IMR-90 (cell line): ENCODE data around the gene DENND2D. TPM values are rescaled to one million over a fixed set of nuclear protein-coding genes. Genes with fewer than 3 reads are reported as not detected.

Source experiments
- ATAC-seq: fragments of 200-7000 bp; cut with Tn5 transposase; 2 replicates; pipeline ENCODE4 v1.9.1; 2020; ENCODE audit warnings: low read depth, mild to moderate bottlenecking, moderate library complexity
- BruUV-seq: library from RNA; stranded (reverse); fragments of 400-500 nt; replicated peaks from 2 replicates; lab custom pipeline; 2021; lab: Mats Ljungman, UMichigan
- CTCF ChIA-PET: fragments of 300-600 bp; formaldehyde crosslinking; extraction: SDS; loops from one replicate; lab custom pipeline; 2021; ENCODE audit warnings: antibody characterized with exemption; lab: Yijun Ruan, JAX
- POLR2A ChIA-PET: fragments of 300-600 bp; sonication (Branson Sonifier 250); formaldehyde crosslinking; loops from one replicate; lab custom pipeline; 2022; ENCODE audit warnings: antibody characterized with exemption; ENCODE audit not compliant: unreplicated experiment; lab: Charles Lee
- DNase-seq: peaks from one replicate; pipeline ENCODE4 v3.0.0; 2013
- H2AFZ ChIP-seq: replicated peaks from 2 replicates; pipeline ENCODE3; 2013; ENCODE audit warnings: low read length, mild to moderate bottlenecking; ENCODE audit not compliant: poor library complexity
- H2AK5ac ChIP-seq: 2 replicates; pipeline ENCODE4 v1.6.1; 2013; ENCODE audit warnings: low read depth, low read length, inconsistent platforms
- H2AK9ac ChIP-seq: replicated peaks from 2 replicates; pipeline ENCODE3; 2013; ENCODE audit warnings: mild to moderate bottlenecking, low read depth, low read length, moderate library complexity; ENCODE audit not compliant: poor library complexity
- H2BK120ac ChIP-seq: 2 replicates; pipeline ENCODE4 v1.6.1; 2013; ENCODE audit warnings: low read depth, low read length, inconsistent platforms
- H2BK15ac ChIP-seq: 3 replicates; pipeline ENCODE4 v1.6.1; 2013; ENCODE audit warnings: low read depth, low read length, inconsistent platforms
- H2BK20ac ChIP-seq: 2 replicates; pipeline ENCODE4 v1.6.1; 2013; ENCODE audit warnings: low read depth, mild to moderate bottlenecking, inconsistent platforms, low read length, moderate library complexity
- H2BK5ac ChIP-seq: 2 replicates; pipeline ENCODE4 v1.6.1; 2013; ENCODE audit warnings: mild to moderate bottlenecking, low read depth, low read length, inconsistent platforms; ENCODE audit not compliant: poor library complexity, severe bottlenecking
- H3K14ac ChIP-seq: replicated peaks from 2 replicates; pipeline ENCODE4 v1.6.1; 2013; ENCODE audit warnings: low read depth, low read length, inconsistent platforms
- H3K18ac ChIP-seq: 2 replicates; pipeline ENCODE4 v1.6.1; 2013; ENCODE audit warnings: low read depth, low read length, control low read depth
- H3K23ac ChIP-seq: 2 replicates; pipeline ENCODE4 v1.6.1; 2013; ENCODE audit warnings: low read depth, low read length, inconsistent platforms
- H3K27ac ChIP-seq: 2 replicates; pipeline ENCODE4 v1.5.1; 2013; ENCODE audit warnings: mild to moderate bottlenecking, control low read depth, low read length; ENCODE audit not compliant: insufficient read depth
- H3K27me3 ChIP-seq: 2 replicates; pipeline ENCODE4 v1.6.1; 2013; ENCODE audit warnings: low read length; ENCODE audit not compliant: control insufficient read depth, insufficient read depth
- H3K36me3 ChIP-seq: 2 replicates; pipeline ENCODE4 v1.6.1; 2013; ENCODE audit warnings: low read length, mixed read lengths; ENCODE audit not compliant: control insufficient read depth, insufficient read depth
- H3K4ac ChIP-seq: 2 replicates; pipeline ENCODE4 v1.6.1; 2013; ENCODE audit warnings: low read depth, low read length, inconsistent platforms
- H3K4me1 ChIP-seq: 2 replicates; pipeline ENCODE4 v1.6.1; 2013; ENCODE audit warnings: low read length, mixed read lengths; ENCODE audit not compliant: control insufficient read depth, insufficient read depth
- H3K4me2 ChIP-seq: 2 replicates; pipeline ENCODE4 v1.6.1; 2013; ENCODE audit warnings: low read depth, mild to moderate bottlenecking, control low read depth, low read length, moderate library complexity
- H3K4me3 ChIP-seq: 2 replicates; pipeline ENCODE4 v1.5.1; 2013; ENCODE audit warnings: low read depth, mild to moderate bottlenecking, control low read depth, low read length, moderate library complexity; ENCODE audit not compliant: insufficient read depth
- H3K56ac ChIP-seq: 2 replicates; pipeline ENCODE4 v1.6.1; 2013; ENCODE audit warnings: low read length, inconsistent platforms; ENCODE audit not compliant: insufficient read depth; ENCODE audit errors: extremely low read depth
- H3K79me1 ChIP-seq, 2 experiments: 2 replicates each; pipeline ENCODE4 v1.6.1; 2013; ENCODE audit warnings: low read length in 2 of 2, inconsistent platforms in 1 of 2, low read depth in 1 of 2
- H3K9ac ChIP-seq: 2 replicates; pipeline ENCODE4 v1.6.1; 2013; ENCODE audit warnings: low read depth, low read length, control low read depth
- H3K9me1 ChIP-seq: 2 replicates; pipeline ENCODE4 v1.6.1; 2013; ENCODE audit warnings: low read length, inconsistent platforms; ENCODE audit not compliant: insufficient read depth
- H3K9me3 ChIP-seq: 2 replicates; pipeline ENCODE4 v1.6.1; 2013; ENCODE audit warnings: low read length; ENCODE audit not compliant: control insufficient read depth, insufficient read depth
- H4K20me1 ChIP-seq: 2 replicates; pipeline ENCODE4 v1.6.1; 2013; ENCODE audit warnings: low read length, inconsistent platforms; ENCODE audit not compliant: insufficient read depth
- H4K5ac ChIP-seq: 2 replicates; pipeline ENCODE4 v1.6.1; 2013; ENCODE audit warnings: mild to moderate bottlenecking, low read depth, low read length, control low read depth
- H4K8ac ChIP-seq, 2 experiments: 2 replicates each; pipeline ENCODE4 v1.6.1; 2013; ENCODE audit warnings: low read depth in 2 of 2, low read length in 2 of 2, control low read depth in 1 of 2, inconsistent platforms in 1 of 2
- H4K91ac ChIP-seq: 2 replicates; pipeline ENCODE4 v1.6.1; 2013; ENCODE audit warnings: low read depth, low read length, inconsistent platforms; ENCODE audit not compliant: insufficient read depth
- BHLHE40 ChIP-seq: fragments of 150-350 bp; IDR thresholded peaks from 2 replicates; pipeline ENCODE4 v1.6.1; 2016; ENCODE audit warnings: mild to moderate bottlenecking, low read depth, low read length
- CEBPB ChIP-seq: IDR thresholded peaks from 2 replicates; pipeline ENCODE4 v1.6.1; 2012; ENCODE audit warnings: low read depth, low read length, improper control_type of control experiment
- CHD1 ChIP-seq: IDR thresholded peaks from 2 replicates; pipeline ENCODE4 v1.6.1; 2012; ENCODE audit warnings: low read depth, low read length, improper control_type of control experiment
- FOS ChIP-seq: fragments of 150-350 bp; IDR thresholded peaks from 2 replicates; pipeline ENCODE4 v1.6.1; 2016; ENCODE audit warnings: low read depth, low read length
- MAFK ChIP-seq: IDR thresholded peaks from 2 replicates; pipeline ENCODE4 v1.6.1; 2012; ENCODE audit warnings: low read depth, low read length, improper control_type of control experiment
- MAZ ChIP-seq: IDR thresholded peaks from 2 replicates; pipeline ENCODE4 v1.6.1; 2012; ENCODE audit warnings: low read depth, mild to moderate bottlenecking, low read length, improper control_type of control experiment, moderate library complexity, borderline replicate concordance
- MXI1 ChIP-seq: IDR thresholded peaks from 2 replicates; pipeline ENCODE4 v1.6.1; 2012; ENCODE audit warnings: low read depth, mild to moderate bottlenecking, low read length, moderate library complexity, borderline replicate concordance
- NFE2L2 ChIP-seq: fragments of 150-350 bp; IDR thresholded peaks from 2 replicates; pipeline ENCODE4 v1.6.1; 2016; ENCODE audit warnings: low read depth, mild to moderate bottlenecking, low read length
- POLR2A ChIP-seq: IDR thresholded peaks from 2 replicates; pipeline ENCODE4 v1.6.1; 2012; ENCODE audit warnings: mild to moderate bottlenecking, low read depth, low read length
- RAD21 ChIP-seq: IDR thresholded peaks from 2 replicates; pipeline ENCODE4 v1.6.1; 2012; ENCODE audit warnings: low read length, improper control_type of control experiment
- RCOR1 ChIP-seq: IDR thresholded peaks from 2 replicates; pipeline ENCODE4 v1.6.1; 2012; ENCODE audit warnings: mild to moderate bottlenecking, low read length, improper control_type of control experiment; ENCODE audit not compliant: insufficient replicate concordance
- RFX5 ChIP-seq: IDR thresholded peaks from 2 replicates; pipeline ENCODE4 v1.8.0; 2012; ENCODE audit warnings: low read depth, mild to moderate bottlenecking, low read length, moderate library complexity
- SMC3 ChIP-seq: fragments of 150-350 bp; IDR thresholded peaks from 2 replicates; pipeline ENCODE4 v1.6.1; 2016; ENCODE audit warnings: low read depth, mild to moderate bottlenecking, antibody characterized with exemption, low read length, moderate library complexity
- USF2 ChIP-seq: fragments of 150-350 bp; IDR thresholded peaks from 2 replicates; pipeline ENCODE4 v1.6.1; 2017; ENCODE audit warnings: mild to moderate bottlenecking, antibody characterized with exemption, low read length, low read depth
- WGBS, 2 experiments: methylation state at CpG; one replicate each; pipeline versions ENCODE4 v1.1.5 to v1.1.7; 2013; ENCODE audit warnings: missing lambda C conversion rate in 2 of 2; ENCODE audit not compliant: insufficient read length in 1 of 2; ENCODE audit errors: extremely low coverage in 2 of 2; 5-methylcytosine and 5-hydroxymethylcytosine counted together
- dilution Hi-C: fragments of 300-500 bp; cut with HindIII; formaldehyde crosslinking; loops from one replicate; pipeline ENCODE4 v1.14.3; 2018; ENCODE audit warnings: low sequenced_read_pairs; ENCODE audit not compliant: unreplicated experiment
- in situ Hi-C: fragments of 300-500 bp; cut with MboI; formaldehyde crosslinking; loops from 3 replicates; pipeline ENCODE4 v1.14.3; 2019; ENCODE audit warnings: low sequenced_read_pairs, inconsistent platforms, mixed read lengths
- intact Hi-C: fragments of 100-400 bp; cut with micrococcal nuclease; formaldehyde crosslinking; loops from 2 replicates; pipeline ENCODE4 v1.10.0; 2022
- polyA plus RNA-seq, 3 experiments: library from polyadenylated mRNA; depleted of rRNA; stranded (reverse); fragments of >200 nt; gene quantifications; 2 replicates each; pipeline ENCODE4 v1.2.3, GENCODE V29; 2012; ENCODE audit warnings: low replicate concordance in 1 of 3
- total RNA-seq: library from RNA; depleted of rRNA; stranded (reverse); fragments of >200 nt; gene quantifications from 2 replicates; pipeline ENCODE4 v1.2.3, GENCODE V29; 2012
- TF ChIP-seq, protein P1 (sequence below): conservative IDR thresholded peaks from 2 replicates; pipeline ENCODE4 v1.5.1; 2012; ENCODE audit warnings: mild to moderate bottlenecking, low read depth, low read length, improper control_type of control experiment
- TF ChIP-seq, protein P2 (sequence below): fragments of 150-350 bp; IDR thresholded peaks from 2 replicates; pipeline ENCODE4 v1.6.1; 2016; ENCODE audit warnings: low read depth, mild to moderate bottlenecking, low read length, moderate library complexity, borderline replicate concordance

The DENND2D gene
- total and polyA plus RNA-seq, 2 of the 4 experiments (the other 2 are of a cell fraction): 0.86 to 0.90 TPM

DNA sequence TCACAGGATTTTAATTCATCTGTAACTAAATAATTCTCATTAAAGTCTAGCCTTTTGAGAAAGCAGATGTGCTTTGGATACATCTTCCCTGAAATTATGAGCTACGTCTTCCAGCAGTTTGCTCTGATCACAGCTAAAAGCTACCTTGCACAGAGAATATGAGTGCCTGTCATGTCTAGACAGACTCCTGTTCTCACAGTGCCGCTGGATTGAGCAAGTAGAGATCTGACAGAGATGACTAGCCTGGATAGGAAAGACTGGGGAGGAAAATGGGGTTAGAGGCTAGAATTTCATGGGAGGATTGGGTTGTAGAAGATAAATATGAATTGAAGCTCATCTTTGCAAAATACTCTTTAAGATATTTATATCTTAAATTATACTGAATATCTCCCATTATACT, 36.3 kb downstream of the DENND2D start:
- Histone ChIP-seq H3K4me3 (no peak overlapping the region), H3K27me3 (no peaks in the 10 kb centered on the region), H3K18ac (no peak overlapping the region), H3K79me1 (peaks cover 5 to 15% of the 10 kb centered on the region in 2 experiments; a peak in 3 of 4 replicates), H3K4me2 (no peak overlapping the region), H3K9me1 (no peaks in the 10 kb centered on the region), H2BK5ac (no peak overlapping the region), H4K8ac (no peak overlapping the region), H2BK15ac (no peak overlapping the region), H3K23ac (no peak overlapping the region), H3K4ac (no peak overlapping the region), H3K9me3 (no peaks in the 10 kb centered on the region), H3K14ac (no peak overlapping the region), H3K36me3 (peaks cover 7% of the 10 kb centered on the region), H4K20me1 (no peaks in the 10 kb centered on the region), H2BK120ac (no peak overlapping the region), H3K4me1 (no peaks in the 10 kb centered on the region), H3K9ac (no peak overlapping the region), H2AK5ac (no peak overlapping the region), H2BK20ac (no peak overlapping the region), H3K27ac (no peak overlapping the region), H4K91ac (no peak overlapping the region), H2AFZ (no peak overlapping the region), H2AK9ac (no peak overlapping the region), H4K5ac (no peak overlapping the region), H3K56ac (no peak overlapping the region)
- CTCF ChIA-PET: no interaction called here
- BruUV-seq: no TSS peak
- no peak for ATAC-seq
- in situ Hi-C loops: no loop called here
- intact Hi-C loops: loop anchor here (5.0 kb wide), 1 partner anchor 122 kb away; no protein-coding TSS in a partner anchor
- TF ChIP-seq CEBPB (no peak), BHLHE40 (no peak), RCOR1 (no peak), MAZ (no peak), FOS (no peak), MAFK (no peak), POLR2A (no peak), SMC3 (no peak), MXI1 (no peak), RFX5 (no peak), RAD21 (no peak), CHD1 (no peak), USF2 (no peak), NFE2L2 (no peak)
- TF ChIP-seq, protein P1, sequence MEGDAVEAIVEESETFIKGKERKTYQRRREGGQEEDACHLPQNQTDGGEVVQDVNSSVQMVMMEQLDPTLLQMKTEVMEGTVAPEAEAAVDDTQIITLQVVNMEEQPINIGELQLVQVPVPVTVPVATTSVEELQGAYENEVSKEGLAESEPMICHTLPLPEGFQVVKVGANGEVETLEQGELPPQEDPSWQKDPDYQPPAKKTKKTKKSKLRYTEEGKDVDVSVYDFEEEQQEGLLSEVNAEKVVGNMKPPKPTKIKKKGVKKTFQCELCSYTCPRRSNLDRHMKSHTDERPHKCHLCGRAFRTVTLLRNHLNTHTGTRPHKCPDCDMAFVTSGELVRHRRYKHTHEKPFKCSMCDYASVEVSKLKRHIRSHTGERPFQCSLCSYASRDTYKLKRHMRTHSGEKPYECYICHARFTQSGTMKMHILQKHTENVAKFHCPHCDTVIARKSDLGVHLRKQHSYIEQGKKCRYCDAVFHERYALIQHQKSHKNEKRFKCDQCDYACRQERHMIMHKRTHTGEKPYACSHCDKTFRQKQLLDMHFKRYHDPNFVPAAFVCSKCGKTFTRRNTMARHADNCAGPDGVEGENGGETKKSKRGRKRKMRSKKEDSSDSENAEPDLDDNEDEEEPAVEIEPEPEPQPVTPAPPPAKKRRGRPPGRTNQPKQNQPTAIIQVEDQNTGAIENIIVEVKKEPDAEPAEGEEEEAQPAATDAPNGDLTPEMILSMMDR: no peak
- TF ChIP-seq, protein P2, sequence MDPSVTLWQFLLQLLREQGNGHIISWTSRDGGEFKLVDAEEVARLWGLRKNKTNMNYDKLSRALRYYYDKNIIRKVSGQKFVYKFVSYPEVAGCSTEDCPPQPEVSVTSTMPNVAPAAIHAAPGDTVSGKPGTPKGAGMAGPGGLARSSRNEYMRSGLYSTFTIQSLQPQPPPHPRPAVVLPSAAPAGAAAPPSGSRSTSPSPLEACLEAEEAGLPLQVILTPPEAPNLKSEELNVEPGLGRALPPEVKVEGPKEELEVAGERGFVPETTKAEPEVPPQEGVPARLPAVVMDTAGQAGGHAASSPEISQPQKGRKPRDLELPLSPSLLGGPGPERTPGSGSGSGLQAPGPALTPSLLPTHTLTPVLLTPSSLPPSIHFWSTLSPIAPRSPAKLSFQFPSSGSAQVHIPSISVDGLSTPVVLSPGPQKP: no peak
- no peak for DNase-seq
- dilution Hi-C loops: no loop called here
- WGBS, 2 experiments: no CpG with 5 or more reads among the region's 2 CpGs
- POLR2A ChIA-PET: no interaction called here
